LNCaP clone FGC (cell line): ENCODE results near the gene ANK3.

ENCODE experiments used
- DNase-seq: peaks from one replicate; pipeline ENCODE4 v3.0.0-alpha.2; 2011; ENCODE audit warnings: low read depth
- H3K4me3 ChIP-seq: 2 replicates; pipeline ENCODE4 v1.5.1; 2011; ENCODE audit warnings: mild to moderate bottlenecking, low read depth, low read length, control low read depth
- CTCF ChIP-seq: IDR thresholded peaks from 2 replicates; pipeline ENCODE4 v1.5.1; 2012; ENCODE audit warnings: mild to moderate bottlenecking; ENCODE audit not compliant: control insufficient read depth, insufficient read depth; ENCODE audit errors: extremely low read depth

Gene ANK3

GRCh38 chr10:59984415-59984814 is 405.3 kb downstream of the ANK3 start:
- H3K4me3 ChIP-seq: no peak overlapping the region
- no peak for TF ChIP-seq CTCF
- DNase-seq: no peak

GRCh38 chr10:59980356-59980755 is 409.3 kb downstream of the ANK3 start:
- DNase-seq: no peak
- TF ChIP-seq CTCF: no peak

GRCh38 chr10:59977486-59977885 is 412.2 kb downstream of the ANK3 start:
- DNase-seq: no peak
- no peak for TF ChIP-seq CTCF
- H3K4me3 ChIP-seq: no peak overlapping the region

More at GRCh38 chr10:59980356-59980755, 409.3 kb downstream of the ANK3 start:
- H3K4me3 ChIP-seq: no peak overlapping the region

- DNase-seq: no peak
- no peak overlapping the region for H3K4me3 ChIP-seq
- no peak for TF ChIP-seq CTCF
Measured at GRCh38 chr10:59976909-59977308, 412.8 kb downstream of the ANK3 start.
